Measurements from ENCODE around the gene FER. TPM values are rescaled to one million over a fixed set of nuclear protein-coding genes. Genes with fewer than 3 reads are reported as not detected.

FER gene
- total RNA-seq, 1 experiment from 2014 or later = 18.0 TPM

- no peaks in the 10 kb centered on the region for H3K9me3 Mint-ChIP-seq
- H3K4me3 Mint-ChIP-seq = no peak overlapping the region
- no peak for TF ChIP-seq CTCF (conservative IDR thresholded peaks at IDR 0.05)
- no peak overlapping the region for H4K8ac ChIP-seq (replicated peaks; ENCODE audit: insufficient read length, low read depth, low read length)
- no peak overlapping the region for H3K27ac Mint-ChIP-seq
- H3K4me1 ChIP-seq (ENCODE audit: insufficient read depth, low read length) = peaks cover 2% of the 10 kb centered on the region; the same call in 1 of the 2 replicates
- H3K18ac ChIP-seq (ENCODE audit: insufficient read length, low read depth, low read length) = no peak overlapping the region
- no peaks in the 10 kb centered on the region for H3K9me3 ChIP-seq (ENCODE audit: control insufficient read depth, low read depth, low read length)
- H2BK20ac ChIP-seq (ENCODE audit: low read depth, low read length, poor library complexity, severe bottlenecking) = no peak overlapping the region
- H3K4ac ChIP-seq (ENCODE audit: low read depth, low read length) = no peak overlapping the region
- H3K9ac ChIP-seq (ENCODE audit: extremely low read depth, insufficient read length, low read length) = no peak overlapping the region
- H2BK5ac ChIP-seq (ENCODE audit: insufficient read length, low read length) = no peak overlapping the region
- no peak overlapping the region for H2AFZ ChIP-seq (ENCODE audit: low read length)
- no peaks in the 10 kb centered on the region for H3K79me1 ChIP-seq (ENCODE audit: insufficient read depth, low read depth, low read length, poor library complexity, severe bottlenecking)
- no peak for DNase-seq
- H3K14ac ChIP-seq (ENCODE audit: insufficient read depth, low read length) = no peak overlapping the region
- H3K27ac ChIP-seq (ENCODE audit: insufficient read length, low read depth, low read length) = no peak overlapping the region
- H4K91ac ChIP-seq (ENCODE audit: insufficient read length, low read depth, low read length) = no peak overlapping the region
- no peak overlapping the region for H2BK12ac ChIP-seq (ENCODE audit: insufficient read length, low read depth, low read length)
- H3K27me3 Mint-ChIP-seq (ENCODE audit: low read depth) = no peaks in the 10 kb centered on the region
- no peak overlapping the region for H2BK15ac ChIP-seq (ENCODE audit: low read depth, low read length)
- H3K27me3 ChIP-seq (ENCODE audit: insufficient read depth, low read length) = no peaks in the 10 kb centered on the region
- no peaks in the 10 kb centered on the region for H3K79me2 ChIP-seq (ENCODE audit: insufficient read depth, low read length)
- H3K56ac ChIP-seq (ENCODE audit: insufficient read length, low read depth, low read length) = no peak overlapping the region
- no peaks in the 10 kb centered on the region; a peak in 1 of 7 replicates for H3K36me3 Mint-ChIP-seq (ENCODE audit: insufficient read depth in 1 of 3, low read depth in 3 of 3)
- H3K23ac ChIP-seq (ENCODE audit: insufficient read length, low read depth, low read length) = no peak overlapping the region
- H3K23me2 ChIP-seq (ENCODE audit: insufficient read length, low read depth, low read length, poor library complexity, severe bottlenecking) = no peaks in the 10 kb centered on the region
- H2BK120ac ChIP-seq (ENCODE audit: low read depth, low read length, poor library complexity, severe bottlenecking) = no peak overlapping the region
- no peak overlapping the region for H3K4me2 ChIP-seq (ENCODE audit: insufficient read depth, insufficient read length, low read length)
- H4K20me1 ChIP-seq (ENCODE audit: control insufficient read depth, insufficient read depth, insufficient read length) = no peaks in the 10 kb centered on the region
- H3T11ph ChIP-seq (ENCODE audit: low read length) = no peak overlapping the region
- peaks cover 13 to 19% of the 10 kb centered on the region in 2 experiments for H3K4me1 Mint-ChIP-seq
- H4K5ac ChIP-seq (ENCODE audit: insufficient read length, low read depth, low read length) = no peak overlapping the region
- H2AK5ac ChIP-seq (ENCODE audit: insufficient read length, low read length) = no peak overlapping the region
These were observed 430.1 kb downstream of the FER start for GRCh38 chr5:109177782-109178181.
